Measurements from ENCODE around the gene UNC5C.

DNA sequence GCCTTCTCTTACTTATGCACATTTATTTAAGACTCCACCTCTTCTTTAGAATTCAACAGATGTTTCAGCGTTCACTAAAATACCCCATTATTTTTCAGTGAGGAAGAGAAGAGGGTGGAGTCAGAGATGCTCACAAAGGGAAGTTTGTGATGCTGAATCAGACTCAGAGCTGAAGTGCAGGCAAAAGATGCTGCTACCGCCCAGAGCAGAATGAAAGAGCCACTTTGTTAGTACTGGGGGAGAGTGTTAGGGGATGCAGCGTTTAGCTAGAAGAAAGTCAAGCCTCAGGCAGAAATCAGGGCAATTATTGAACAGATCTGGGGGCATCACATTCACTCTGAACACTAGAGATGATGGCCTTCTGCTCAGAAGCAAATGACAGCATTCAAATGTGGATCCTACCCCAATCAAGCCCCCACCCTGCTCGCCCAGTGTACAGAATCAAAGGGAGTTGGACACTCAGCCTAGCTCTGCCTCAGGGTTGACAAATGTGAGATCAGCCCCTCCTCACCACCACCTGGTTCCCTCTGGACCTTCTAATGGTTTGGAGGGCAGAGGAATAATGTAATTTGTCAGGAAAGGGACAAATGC is 138.3 kb downstream of the UNC5C start:
- TF ChIP-seq CTCF (IDR thresholded peaks at IDR 0.05) (no peak), POLR2A (IDR thresholded peaks at IDR 0.05) (no peak)
